G401.6 (cell line): ENCODE data around the gene KCNK15.
"Not testable (repeated sequence)": the region's sequence is repeated elsewhere in the genome, so short reads cannot be mapped to it uniquely, and the experiment has no call there.

Source experiments
- FAIRE-seq: peaks from 2 replicates; lab custom pipeline; 2012; peaks lifted over from hg19 to GRCh38; lab: Jason Lieb, UNC

Gene KCNK15

GRCh38 chr20:44759595-44759994 lies 13.9 kb downstream of the KCNK15 start:
- FAIRE-seq = no peak

DNA sequence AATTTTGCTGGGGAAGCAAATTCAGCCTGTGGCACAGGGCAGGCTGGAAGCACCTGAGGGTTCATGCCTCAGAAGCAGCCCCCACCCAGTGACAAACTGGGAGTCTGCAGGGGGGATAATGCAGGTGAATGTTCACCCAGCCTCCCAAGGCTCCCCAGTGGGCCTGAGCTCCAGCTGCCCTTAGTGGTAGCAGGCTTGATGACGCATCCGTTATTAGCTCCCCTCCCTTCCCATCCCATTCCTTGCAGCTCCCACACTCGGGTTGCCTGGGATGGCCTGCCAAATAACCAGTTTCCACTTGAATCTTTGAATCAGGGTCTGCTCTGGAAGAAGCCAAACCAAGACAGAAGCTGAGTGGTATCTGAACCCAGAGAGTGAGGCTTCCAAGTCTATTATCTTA lies 15.8 kb downstream of the KCNK15 start:
- no peak for FAIRE-seq

DNA sequence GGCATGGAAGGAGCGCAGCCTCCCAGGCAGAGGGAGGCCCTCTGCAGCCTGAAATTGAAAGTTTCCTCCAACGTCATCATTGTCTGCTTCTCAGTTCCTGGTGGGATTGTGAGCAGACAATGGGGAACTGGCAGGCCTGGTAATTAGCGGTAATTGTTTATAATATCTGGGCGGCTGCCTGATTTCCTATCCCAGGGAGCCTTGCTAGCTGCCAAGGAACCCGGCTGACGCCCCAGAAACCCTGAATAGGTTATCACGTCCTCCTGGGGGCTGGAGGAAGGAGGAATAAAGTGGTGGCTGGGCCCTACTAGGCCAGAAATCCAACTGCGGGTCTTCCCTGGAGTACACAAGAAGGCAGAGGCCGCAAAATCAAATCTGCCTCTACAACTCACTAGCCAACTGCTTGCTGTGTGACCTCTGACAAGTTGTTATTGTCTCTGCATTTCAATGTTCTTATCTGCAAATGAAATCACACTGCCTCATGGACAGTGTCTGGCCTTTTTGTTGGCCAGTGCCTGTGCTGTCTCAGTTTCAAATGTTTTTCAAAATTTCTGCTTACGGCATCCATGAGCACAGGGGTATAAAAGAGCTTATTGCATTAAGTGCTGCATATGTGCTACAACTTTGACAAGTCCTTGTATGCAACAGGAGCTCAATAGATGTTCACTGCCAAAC lies 16.9 kb downstream of the KCNK15 start:
- FAIRE-seq = no peak

- not testable (repeated sequence) for FAIRE-seq
Observed at GRCh38 chr20:44763798-44764197, 18.1 kb downstream of the KCNK15 start.

DNA sequence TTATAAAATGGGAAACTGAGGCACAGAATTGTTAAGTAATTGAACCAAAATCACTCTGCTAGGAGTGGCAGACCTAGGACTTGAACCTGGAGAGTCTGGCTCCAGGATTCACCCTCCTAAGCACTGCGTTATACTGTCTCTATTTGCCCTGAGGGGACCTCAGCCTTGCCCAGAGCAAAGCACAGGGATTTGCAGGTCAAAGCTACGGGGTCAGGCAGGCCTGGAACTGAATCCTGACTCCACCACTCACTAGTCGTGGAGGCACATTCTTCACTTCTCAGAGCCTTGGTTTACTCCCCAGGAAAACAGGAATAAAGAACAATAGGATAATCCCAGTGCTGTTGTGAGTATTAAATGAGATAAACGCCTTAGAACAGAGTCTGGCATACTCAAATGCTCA lies 19.4 kb downstream of the KCNK15 start:
- FAIRE-seq = no peak

- no peak for FAIRE-seq
Observed at GRCh38 chr20:44765701-44766347, 20.2 kb downstream of the KCNK15 start.

DNA sequence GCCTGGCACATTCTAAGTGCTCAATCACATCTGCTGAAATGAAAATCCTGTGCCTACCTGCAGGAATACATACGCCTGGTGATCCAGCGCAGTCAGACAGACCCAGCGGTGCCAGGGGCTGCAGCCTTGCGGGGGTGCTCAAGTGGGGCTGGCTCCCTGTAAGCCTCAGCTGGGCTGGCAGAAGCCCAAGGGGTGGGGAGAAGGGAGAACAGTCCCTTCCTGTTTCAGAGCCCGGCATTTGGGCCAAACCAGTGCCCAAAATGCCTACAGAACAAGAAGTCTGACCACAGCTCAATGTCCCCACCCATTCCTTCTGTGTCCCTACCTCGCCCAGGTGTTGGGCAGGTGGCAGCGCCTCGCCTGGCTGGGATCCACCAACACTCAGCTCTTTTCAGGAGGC lies 22.6 kb downstream of the KCNK15 start:
- FAIRE-seq = no peak

DNA sequence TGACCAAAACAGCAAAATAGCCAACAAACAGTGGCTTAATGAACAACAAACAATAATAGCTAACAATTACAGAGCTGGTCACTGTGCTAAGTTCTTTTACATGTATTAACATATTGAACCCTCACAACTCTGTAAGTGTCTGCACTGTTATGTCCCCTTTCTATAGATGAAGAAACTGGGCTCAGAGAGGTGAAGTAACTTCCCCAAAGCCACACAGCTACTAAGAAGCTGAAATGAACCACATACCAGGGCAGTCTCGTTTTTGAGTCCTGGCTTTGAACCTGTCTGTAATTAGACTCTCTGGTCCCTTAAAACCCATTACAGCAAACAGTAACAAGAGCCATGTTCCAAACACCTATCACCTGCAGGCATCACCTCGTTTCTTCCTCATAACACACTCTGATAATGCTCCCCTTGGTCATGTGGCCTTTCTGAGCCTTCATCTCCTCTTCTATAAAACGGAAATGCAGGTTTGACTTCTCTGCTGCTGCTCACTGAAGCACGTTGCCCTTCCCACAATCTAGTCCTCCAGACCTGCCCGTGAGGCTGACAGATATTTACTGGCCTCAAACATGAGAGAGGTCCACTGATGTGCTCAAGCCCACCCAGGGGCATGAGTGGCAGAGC lies 23.3 kb downstream of the KCNK15 start:
- FAIRE-seq = no peak

- no peak for FAIRE-seq
Observed at GRCh38 chr20:44769481-44769863, 23.8 kb downstream of the KCNK15 start.

DNA sequence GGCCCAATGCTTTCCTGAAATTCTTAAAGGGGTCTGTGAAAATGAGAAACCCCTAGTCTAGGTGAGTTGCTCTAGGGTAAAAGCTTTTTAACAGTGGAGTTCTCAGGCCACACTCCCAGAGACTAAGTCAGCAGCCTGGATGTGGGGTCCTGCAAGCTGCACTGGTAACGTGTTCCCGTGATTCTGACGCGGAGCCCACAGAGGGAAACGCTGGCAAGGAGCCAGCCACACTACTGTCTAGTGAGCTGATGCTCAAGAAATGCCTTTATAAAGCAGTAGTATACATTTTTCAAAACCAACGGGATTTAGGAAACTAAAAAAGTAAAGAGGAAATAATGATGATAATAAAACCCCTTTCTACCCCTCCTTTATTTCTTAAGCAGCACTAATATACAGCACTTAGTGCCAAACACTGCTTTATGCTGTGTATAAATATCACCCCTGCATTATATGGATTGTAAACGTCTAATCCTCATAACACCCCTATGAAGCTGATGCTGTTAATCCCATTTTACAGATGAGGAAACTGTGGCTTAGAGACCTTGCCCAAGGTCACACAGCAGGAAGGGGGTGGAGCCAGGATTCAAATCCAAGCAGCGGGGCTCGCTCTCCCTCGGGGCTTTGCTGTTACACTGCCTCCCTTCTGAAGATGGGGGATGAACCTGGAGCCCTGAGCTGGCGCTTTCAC lies 25.0 kb downstream of the KCNK15 start:
- no peak for FAIRE-seq

GRCh38 chr20:44771172-44771535 lies 25.5 kb downstream of the KCNK15 start:
- no peak for FAIRE-seq

DNA sequence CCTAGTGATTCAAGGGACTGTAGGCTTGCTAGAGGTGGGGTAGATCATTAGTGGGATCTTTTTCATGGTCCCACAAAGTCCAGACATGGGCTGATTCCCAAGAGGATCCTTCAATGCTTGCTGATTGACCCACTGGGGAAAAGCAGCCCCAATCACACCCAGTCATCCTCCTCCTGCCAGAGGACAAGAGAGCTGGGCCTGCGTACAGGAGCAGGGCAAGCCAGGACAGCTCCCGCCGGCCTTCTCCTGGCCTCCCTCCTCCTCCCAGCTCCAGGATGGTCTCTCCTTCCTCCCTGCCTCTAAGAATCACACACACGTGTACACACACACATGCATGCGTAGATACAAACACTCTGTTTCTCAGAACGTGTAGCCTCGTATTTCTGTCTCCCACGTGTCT lies 27.0 kb downstream of the KCNK15 start:
- no peak for FAIRE-seq

- no peak for FAIRE-seq
Observed at GRCh38 chr20:44773070-44773829, 27.6 kb downstream of the KCNK15 start.

GRCh38 chr20:44776980-44777379 lies 31.3 kb downstream of the KCNK15 start:
- FAIRE-seq = no peak

DNA sequence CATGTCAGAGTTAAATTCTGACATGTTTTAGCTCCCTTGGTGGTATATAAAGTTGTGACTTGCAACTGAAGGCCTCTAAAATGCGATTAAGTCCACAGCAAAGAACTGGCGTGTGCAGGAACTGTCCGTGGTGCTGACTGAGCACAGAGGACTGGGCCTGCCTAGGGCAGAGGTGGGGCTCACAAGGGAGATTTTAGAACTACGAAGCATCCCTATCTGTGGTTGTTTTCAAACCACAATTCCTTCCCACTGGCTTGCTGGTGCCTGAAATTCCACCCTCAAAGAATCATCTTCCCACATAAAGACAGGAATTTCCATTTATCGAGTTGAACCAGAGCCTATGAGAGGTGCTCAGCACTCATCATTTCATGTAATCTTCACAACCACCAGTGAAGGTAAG lies 34.6 kb downstream of the KCNK15 start:
- no peak for FAIRE-seq

GRCh38 chr20:44781118-44781517 lies 35.5 kb downstream of the KCNK15 start:
- FAIRE-seq = no peak

- no peak for FAIRE-seq
Observed at GRCh38 chr20:44781791-44782190, 36.1 kb downstream of the KCNK15 start.

GRCh38 chr20:44784688-44785087 lies 39.0 kb downstream of the KCNK15 start:
- no peak for FAIRE-seq

DNA sequence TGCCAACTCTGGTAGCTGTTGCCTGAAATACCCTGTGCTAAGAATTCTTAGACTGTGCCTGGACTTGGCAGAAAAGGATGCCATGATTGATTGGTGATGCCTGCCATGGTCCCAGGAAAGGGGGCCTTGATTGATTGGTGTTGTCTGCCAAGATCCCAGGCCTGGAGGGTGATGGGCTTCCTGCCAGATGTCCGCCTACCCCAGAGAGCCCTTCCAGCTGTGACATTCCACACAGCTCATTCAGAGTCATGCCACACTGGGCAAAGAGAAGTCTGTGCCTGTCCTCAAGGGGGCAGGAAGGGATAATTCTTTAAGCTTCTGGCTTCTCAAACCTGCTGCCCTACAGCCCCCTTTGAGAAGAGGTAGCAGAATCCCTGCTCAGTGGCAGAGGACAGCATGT lies 40.1 kb downstream of the KCNK15 start:
- no peak for FAIRE-seq

GRCh38 chr20:44787299-44787698 lies 41.6 kb downstream of the KCNK15 start:
- no peak for FAIRE-seq

- no peak for FAIRE-seq
Observed at GRCh38 chr20:44788706-44789456, 43.2 kb downstream of the KCNK15 start.
